HG02938 (cell line): ENCODE data around the gene DOCK3.
"Not testable (repeated sequence)": the region's sequence is repeated elsewhere in the genome, so short reads cannot be mapped to it uniquely, and the experiment has no call there.

Experiments used
- ATAC-seq: cut with Tn5 transposase; IDR thresholded peaks from one replicate; pipeline ENCODE4 v1.9.1; 2021; ENCODE audit warnings: mild to moderate bottlenecking, moderate library complexity; ENCODE audit not compliant: unreplicated experiment

The DOCK3 gene

DNA sequence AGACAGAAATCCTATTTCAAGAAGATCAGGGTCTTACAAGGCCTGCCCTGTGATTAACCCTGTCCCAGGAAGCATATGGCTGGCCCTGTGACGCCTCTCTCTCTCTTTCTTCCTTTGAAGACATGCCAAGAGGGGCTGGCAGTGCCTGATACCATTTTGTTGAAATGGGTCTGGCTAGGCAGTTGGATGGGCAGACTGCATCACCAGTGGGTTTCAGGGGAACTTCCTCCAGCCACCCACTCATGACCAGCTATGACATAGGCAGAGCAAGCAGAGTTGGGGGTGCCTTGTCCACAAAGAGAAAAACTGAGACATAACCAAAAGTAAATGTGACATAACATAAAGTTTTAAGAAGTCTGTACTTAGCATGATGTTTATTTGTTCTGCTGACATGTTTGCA, 679.0 kb downstream of the DOCK3 start:
- no peak for ATAC-seq

DNA sequence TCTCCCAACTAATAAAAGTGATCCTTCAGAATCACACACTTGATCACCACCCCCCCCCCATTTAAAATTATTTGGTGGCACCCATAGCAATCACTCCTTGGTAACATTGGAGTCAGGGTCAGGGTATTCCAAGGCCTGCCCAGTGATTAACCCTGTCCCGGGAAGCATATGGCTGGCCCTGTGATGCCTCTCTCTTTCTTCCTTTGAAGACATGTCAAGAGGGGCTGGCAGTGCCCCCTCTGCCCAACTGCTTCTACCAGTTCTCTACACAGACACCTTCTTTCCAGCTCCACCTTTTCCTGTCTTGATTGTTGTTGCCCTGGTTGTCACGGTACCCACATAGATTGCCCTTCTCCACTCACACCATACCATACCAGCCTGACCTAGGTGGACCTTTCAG, 679.4 kb downstream of the DOCK3 start:
- ATAC-seq: no peak

DNA sequence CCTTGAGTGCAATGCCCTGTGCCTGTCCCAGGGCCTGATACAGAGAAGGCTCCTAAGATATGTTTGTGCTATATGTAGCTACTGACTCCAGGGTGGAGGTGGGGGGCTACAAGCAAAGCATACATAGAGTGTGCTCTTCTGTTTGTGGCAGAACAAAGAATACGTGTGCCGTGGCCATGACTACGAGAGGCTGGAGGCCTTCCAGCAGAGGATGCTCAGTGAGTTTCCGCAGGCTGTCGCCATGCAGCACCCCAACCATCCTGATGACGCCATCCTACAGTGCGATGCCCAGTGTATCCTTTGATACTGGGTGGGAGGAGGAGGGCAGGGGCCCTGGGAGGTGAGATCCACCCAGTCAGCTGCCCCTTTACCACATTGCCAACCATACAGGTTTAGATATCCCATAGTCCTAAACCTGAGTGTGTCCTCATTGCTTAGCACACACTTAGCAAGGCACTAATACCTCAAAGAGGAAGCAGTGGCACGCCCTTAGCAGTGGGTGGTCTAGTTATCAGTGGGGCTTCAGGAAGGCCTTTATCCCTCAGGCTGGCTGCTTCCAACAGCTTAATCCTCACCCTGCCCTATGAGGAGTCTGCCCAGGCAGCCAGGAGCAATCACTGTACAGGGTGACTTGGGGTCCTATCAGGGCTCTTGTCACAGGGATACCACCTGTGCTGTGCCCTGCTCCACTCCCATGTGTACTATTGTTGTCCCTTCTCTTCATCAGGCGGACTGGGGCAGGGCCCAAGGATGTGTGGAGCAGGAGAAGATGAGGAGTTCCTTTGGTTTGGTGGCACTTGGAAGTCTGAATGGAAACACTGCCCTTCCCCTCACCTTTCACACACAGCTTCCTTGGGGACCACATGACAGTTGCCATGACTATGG, 680.2 kb downstream of the DOCK3 start:
- ATAC-seq: no peak

DNA sequence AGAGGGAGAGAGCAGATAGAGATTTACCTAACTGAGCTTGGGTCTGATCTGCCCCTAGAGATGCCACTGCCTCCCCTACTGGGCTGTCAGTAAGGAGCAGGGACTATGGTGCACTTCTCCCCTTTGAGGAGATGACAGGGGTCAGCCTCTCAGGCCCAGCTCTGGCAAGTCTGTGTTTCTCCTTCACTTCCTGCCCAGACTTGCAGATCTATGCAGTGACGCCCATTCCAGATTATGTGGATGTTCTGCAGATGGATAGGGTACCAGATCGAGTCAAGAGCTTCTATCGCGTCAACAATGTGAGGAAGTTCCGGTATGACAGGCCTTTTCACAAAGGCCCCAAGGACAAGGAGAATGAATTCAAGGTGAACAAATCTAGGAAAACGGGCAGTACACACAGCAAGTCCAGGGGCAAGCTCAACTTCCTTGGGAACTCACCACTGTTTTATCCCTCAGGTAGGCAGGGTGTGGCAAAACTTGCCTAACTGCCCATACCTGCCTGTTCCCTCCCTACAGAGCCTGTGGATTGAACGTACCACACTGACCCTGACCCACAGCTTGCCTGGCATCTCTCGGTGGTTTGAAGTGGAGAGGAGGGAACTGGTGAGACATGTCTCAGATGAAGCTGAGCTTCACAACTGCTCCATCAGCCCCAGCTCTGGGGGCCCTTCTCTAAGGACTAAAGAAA, 681.3 kb downstream of the DOCK3 start:
- ATAC-seq: no peak

DNA sequence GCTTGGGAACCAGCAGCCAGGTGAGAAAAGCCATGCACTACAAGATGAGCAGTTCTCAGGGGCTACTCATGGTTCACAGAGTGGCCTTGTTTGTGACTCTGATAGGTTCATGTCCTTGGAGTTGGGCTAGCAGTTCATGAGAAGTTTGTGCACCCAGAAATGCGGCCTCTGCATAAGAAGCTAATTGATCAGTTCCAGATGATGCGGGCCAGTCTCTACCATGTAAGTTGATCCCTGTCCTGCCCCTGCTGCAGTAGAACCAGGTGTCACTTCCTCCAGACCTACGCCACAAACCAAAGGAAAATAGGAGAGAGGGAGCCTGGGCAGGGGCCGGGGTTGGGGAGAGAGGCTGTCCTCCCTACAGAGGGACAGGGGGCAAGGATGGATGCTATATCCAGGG, 683.1 kb downstream of the DOCK3 start:
- no peak for ATAC-seq

DNA sequence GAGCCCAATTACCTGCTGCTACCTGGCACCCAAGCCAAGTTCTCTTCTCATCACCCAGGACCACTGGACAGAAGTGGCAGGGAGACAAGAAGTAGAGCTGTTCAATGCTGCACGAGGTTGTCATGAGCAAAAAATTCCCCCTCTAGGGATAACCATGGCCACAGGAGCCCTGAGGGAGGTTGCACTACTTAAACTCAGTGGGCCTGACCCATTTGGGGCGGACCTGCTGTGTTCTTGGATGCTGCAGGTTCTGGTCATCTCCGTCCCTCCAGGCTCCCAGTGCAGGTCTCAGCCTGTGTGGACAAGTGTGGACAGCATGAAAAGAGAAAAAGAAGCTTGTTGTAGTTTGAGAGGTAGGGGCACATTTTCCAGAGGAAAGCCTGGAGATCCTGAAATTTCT, 684.3 kb downstream of the DOCK3 start:
- ATAC-seq: no peak

DNA sequence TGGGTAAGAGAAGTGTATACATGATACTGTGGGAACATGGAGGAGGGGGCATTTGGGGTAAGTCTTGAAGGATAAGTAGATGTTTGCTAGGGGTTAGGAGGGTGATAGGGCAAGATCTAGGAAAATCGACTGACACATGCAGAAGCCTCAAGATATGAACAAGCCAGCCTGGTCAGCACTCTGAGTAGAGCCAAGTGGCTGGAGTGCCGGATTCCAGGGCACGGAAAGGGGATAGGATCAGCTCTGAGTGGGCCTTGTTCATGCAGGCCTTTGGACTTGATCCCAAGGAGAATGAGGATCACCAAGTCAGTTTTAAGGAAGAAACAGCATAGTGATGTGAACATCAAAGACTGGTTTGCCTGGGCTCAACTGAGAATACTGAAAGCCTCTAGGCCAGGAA, 686.1 kb downstream of the DOCK3 start:
- no peak for ATAC-seq

DNA sequence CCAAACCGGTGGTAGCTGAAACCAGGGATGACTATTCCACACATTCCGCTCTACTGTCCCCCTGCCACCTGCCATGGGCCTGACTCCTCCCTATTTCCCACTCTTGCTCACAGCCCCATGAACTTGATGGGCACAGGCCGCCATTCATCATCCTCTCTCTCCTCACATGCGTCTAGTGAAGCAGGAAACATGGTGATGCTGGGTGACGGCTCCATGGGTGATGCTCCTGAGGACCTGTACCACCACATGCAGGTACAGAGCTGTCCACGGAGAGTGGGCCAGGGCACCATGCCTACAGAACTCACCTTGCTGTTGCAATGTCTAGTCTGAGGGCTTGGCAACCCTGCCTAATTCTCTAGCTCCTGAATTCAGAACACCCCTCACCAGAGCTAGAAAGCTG, 687.0 kb downstream of the DOCK3 start:
- ATAC-seq: no peak

DNA sequence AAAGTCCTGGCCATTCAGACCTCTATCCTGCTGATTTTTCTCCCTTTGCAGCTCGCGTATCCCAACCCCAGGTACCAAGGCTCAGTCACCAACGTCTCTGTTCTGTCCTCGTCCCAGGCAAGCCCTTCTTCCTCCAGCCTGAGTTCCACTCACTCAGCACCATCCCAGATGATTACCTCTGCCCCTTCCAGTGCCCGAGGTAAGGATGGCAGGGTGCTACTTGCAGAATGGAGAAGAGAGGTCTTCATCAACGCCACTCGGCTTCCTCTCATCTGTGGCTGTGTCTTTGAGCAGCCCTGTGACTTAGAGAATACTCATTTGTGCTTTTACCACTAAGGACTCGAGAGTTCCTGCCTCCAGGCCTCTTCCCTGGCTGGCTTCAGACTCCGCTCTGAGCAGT, 687.7 kb downstream of the DOCK3 start:
- ATAC-seq: no peak

DNA sequence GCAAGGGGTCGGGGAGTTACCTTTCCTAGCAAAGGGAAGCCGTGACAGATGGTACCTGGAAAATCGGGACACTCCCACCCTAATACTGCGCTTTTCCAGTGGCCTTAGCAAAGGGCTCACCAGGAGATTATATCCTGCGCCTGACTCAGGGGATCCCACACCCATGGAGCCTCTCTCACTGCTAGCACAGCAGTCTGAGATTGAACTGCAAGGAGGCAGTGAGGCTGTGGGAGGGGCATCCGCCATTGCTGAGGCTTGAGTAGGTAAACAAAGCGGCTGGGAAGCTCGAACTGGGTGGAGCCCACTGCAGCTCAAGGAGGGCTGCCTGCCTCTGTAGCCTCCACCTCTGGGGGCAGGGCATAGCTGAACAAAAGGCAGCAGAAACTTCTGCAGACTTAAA, 693.5 kb downstream of the DOCK3 start:
- not testable (repeated sequence) for ATAC-seq

DNA sequence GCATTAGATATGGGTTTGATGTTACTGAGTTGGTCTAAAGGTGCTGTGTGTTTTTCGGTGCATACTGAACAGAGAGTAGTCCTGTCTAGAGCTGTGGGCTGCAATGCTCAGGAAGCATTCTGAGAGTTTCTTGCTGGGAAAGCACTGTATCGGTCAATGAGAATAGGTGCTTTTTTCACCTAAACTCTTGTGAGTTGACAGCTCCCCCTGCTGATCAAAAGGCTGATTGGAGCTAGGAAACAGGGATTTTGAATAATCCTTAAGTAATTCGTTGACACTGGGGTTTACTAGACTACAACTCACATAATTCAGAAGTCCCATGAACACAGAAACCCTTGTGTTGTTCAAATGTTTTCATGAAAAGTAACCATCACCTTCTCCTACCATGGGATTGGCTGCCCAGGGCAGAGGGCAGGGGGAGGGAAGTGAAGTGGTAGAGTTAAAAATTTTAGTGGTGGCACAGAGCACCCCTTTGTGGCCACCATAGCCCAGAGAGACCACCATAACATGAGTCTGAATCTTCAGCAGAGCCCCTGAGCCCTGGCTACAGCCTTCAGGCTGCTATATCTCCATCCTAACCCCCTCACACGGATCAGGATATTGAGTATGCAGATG, 697.3 kb downstream of the DOCK3 start:
- no peak for ATAC-seq

DNA sequence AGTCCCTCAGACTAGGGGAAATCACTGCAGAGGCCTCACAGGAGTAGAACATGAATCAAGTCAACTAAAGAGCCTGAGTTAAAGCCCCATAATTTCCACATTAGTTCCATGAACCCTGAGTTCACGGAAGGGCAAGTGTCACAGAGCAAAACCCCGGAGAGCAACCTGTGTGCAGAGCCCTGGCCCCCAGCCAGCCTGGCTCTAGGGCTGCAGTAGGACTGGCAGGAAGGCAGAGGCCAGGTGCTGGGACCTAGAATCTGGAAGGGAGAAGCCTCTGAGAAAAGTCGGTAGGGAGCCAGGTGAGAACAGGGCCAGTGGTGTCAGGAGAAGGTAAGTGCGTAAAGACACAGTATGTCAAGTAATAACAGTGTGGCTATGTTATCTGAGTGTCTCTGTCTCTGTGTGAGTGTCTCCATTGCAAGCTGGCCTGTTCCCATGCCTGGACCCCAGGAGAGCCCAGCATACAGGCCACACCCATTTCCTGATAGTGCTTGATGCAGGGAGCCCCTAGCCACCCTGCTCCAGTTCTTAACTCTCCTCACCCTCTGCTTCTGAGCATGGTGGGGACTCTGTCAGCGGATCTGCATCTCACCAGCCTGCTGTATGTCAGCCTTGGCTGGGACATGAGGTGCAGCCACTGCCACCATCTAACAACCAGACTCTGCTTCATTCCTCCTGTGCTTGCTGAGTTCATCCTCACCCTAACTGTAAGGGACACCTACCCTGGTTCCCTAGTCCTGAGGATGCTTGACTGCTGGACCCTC, 699.1 kb downstream of the DOCK3 start:
- ATAC-seq: no peak

DNA sequence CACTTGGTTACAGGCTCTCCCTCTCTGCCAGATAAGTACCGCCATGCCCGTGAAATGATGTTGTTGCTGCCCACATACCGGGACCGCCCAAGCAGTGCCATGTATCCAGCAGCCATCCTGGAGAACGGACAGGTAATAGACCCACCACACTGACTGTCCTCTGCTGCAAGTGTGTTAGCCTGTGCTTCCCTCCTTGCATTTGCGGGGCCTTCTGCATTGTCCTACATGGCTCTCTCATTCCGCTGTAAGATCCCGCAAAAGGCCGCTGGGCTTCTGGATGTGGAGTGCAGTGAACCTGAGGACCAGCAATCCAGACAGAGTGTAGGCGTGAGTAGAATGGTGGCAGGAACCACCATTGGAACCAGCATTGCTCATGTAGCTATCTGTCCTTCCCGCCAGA, 699.7 kb downstream of the DOCK3 start:
- no peak for ATAC-seq

DNA sequence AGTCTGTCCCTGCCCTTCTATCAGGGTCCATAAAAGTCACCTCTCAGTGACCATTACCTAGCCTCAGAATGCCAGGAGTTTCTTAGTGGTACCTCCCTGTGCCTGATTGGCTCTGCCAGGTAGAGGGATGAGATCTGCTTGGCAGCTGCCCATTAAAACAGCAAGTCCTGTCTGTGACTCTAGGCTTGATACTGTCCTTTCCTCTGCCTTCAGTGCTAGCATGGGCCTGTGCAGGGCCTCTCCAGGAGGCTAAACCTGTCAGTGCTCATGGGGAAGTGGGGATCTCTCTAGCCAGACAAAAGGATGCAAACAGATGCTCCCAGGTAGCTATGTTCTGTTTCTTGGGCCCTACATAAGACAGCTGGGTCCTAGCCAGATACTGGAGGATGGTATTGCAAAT, 700.4 kb downstream of the DOCK3 start:
- ATAC-seq: no peak

DNA sequence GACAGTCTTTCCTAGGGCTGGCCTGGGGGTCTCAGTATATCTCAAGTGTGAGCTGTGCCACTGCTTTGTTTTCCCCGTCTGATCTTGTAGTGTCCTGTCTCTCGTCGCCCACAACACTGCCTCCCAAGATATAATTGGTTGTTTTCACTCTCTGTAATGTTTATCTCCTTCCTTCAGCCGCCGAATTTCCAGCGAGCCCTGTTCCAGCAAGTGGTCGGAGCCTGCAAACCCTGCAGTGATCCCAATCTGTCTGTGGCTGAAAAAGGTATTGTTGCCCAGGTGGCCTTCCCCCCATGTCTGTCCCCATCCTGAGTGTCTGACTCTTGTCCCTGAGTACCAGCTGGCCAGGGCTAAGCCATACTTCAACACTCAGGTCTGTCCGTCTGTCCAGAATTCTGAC, 700.8 kb downstream of the DOCK3 start:
- ATAC-seq: no peak

DNA sequence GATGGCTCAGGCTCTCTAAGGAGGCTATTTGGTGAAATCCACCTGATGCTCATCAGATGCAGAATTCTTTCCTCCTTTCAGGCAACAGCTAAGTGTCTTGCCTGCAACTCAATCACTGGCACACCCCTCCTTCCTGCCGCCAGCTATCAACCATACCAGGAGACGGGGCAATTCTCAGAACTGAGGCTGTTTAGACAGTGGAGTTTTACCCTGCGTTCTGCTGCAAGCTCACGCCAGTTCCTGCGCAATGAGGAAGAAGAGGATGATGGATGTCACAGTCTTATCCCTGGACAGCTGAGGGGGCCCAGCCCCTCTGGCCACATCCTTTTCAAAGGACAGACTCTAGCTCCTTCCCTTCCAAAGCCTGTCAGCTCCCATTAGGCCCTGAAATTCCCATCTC, 703.3 kb downstream of the DOCK3 start:
- ATAC-seq: no peak

DNA sequence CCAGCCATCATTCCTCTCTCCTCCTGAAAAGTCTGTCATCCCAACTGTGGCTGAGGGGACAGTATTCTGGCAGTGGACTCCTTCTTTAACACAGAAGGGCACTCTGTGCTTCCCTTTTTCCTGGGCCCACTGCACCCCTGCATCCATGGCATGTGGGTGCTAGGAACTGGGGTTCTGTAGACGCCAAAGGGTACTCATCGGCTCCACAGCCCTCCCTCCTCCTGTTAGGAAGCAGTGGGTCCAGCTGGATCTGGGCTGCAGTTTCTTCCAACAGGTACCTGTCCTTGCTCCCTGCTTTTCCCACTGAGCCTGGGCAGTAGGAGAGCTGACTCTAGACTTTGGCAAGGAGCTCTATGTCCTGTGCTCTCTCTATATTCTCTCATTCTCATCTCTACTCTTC, 704.0 kb downstream of the DOCK3 start:
- ATAC-seq: no peak

DNA sequence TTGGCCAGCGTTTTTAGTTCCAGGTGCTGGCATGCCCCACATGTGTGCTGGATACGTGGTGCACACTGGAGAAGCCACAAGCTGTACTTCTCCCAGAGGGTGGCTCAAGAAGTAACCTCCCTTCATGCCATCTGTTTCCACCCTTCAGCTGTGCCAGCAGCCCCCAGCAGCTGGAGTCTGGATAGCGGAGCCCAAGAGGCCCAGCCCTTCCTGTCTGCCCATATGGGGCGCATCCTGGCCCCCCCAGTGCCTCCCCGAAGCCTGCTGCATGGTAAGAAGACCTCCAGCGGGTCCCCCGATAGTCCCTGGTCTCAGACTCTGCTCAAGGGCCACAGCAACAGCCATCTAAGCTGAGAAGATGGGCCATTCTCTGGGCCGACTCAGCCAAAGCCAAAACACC, 704.6 kb downstream of the DOCK3 start:
- no peak for ATAC-seq

DNA sequence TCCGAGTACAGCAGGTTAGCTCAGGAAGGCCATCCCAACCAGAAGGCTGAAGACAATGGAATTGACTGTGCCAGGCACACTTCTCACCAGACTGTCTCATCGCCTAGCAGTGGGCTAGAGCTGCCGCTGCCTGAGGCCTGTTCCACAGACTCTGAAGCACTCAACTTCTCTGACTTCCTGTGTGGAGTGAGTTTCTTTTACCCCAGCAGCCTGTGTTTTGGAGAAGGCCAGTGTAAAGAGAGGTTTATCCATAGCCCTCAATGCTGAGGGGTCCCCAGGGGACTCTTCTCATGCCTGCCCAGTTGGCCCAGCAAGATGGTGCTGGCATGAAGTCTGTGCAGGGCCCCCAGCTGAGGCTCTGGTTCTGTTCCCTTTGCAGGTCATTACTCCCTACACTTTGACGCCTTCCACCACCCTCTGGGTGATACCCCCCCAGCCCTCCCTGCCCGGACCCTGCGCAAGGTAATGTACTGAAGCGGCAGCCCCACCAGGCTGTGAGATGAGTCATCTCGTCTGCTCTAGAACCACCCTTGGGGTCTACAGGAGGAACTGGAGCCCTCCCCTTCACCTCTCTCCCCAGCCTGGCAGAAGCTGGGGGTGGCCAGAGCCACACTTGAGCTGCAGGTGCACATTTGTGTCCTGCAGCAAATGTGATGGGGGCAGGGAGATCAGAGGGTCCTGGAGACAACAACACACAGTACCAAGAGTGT, 705.2 kb downstream of the DOCK3 start:
- no peak for ATAC-seq

DNA sequence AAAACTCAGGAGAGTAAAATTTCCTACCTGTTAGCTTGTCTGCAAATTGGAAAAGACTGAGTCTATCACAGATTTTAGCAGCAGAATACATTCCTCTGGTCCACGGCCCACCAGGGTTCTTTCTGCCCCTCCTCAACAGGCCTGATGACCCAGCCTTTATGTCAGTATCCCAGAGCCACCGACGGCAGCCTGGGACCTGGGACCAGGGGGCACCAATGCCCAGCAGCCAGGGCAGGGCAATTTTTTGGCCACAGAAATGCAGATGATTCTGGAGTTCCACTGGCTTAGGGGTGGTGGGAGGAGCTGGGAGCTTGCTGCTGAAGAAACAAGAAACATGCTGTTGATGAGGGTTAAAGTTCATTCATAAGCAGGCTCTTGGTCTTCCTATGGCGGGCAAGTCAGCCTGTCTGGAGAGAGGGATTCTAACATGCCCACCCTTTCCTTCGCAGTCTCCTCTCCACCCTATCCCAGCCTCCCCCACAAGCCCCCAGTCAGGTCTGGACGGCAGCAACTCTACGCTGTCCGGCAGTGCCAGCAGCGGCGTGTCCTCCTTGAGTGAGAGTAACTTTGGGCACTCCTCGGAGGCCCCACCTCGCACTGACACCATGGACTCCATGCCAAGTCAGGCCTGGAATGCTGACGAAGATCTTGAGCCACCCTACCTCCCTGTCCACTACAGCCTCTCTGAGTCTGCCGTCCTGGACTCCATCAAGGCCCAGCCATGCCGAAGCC, 706.0 kb downstream of the DOCK3 start:
- no peak for ATAC-seq
